Measurements from ENCODE around the gene CCDC142. TPM values are rescaled to one million over a fixed set of nuclear protein-coding genes. Genes with fewer than 3 reads are reported as not detected.

CCDC142 gene
- 10 to 100 TPM in 2 of 4 donors, 1 to 10 TPM in 2; 6.5 to 24.6 (median 14.5) TPM for total RNA-seq

DNA sequence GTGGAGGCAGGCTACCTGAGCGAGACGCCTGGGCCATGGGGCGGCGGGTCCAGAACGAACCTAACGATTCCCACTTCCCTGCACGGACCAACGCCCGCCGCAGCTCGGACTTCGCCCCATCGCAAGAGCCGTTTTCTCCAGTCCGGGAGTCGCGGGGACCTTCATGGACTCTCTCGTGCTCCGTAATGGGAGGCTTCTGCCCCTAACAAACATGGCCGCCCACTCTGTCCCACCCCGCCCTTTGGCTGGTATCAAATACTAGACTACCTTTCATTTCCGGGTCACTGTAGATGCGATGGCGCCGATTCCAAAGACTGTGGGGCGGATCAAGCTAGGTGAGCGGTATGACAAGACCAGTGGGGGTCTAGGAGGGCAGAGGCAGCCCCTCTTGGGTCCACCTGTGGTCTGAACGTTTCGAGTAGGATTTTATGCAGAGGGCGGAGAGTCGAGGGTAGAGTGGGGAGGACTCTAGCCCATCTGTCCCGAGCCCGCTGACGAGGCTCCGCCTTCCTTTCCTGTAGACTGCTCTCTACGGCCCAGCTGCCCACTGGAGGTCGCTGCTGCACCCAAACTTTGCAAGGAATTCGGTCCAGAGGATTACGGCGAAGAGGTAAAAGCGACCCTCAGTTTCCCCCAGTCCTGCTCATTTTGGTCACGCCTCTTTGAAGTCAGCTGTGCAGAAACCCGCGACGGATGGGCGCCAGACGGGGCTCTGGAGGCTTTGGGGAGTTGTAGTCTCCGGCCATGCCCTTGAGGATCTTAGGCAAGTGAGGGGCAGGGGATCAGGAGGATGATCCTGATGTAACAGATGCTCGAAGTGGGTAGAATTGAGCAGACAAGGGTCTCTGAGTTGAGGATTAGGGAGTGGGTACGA lies at the start of gene CCDC142, which contains the start of gene TTC31:
Gene CCDC142 (minus strand): TSS at position 198 of the 874 bp plus-strand sequence. CDS start 161 bp downstream, at position 37.
Gene TTC31 (plus strand): TSS at position 281 of the 874 bp plus-strand sequence. CDS start 15 bp downstream, at position 296.
- Histone ChIP-seq H3K4me1 (peaks cover 21 to 48% (median 24%) of the 10 kb centered on the region in 3 donors), H3K27me3 (no peaks in the 10 kb centered on the region), H3K4me3 (peak within 1 kb of the TSS; percentile 68 to 96 (median 84)), H3K9me3 (no peaks in the 10 kb centered on the region), H3K36me3 (peaks cover 0 to 63% (median 3%) of the 10 kb centered on the region in 3 donors), H3K27ac (peak within 1 kb of the TSS; percentile 88 to 97 (median 90))
- DNase-seq: peak; percentile 86
- WGBS, 2 donors: 0% methylated on average over 7 to 20 of the region's 50 CpGs
- TF ChIP-seq, protein P1, sequence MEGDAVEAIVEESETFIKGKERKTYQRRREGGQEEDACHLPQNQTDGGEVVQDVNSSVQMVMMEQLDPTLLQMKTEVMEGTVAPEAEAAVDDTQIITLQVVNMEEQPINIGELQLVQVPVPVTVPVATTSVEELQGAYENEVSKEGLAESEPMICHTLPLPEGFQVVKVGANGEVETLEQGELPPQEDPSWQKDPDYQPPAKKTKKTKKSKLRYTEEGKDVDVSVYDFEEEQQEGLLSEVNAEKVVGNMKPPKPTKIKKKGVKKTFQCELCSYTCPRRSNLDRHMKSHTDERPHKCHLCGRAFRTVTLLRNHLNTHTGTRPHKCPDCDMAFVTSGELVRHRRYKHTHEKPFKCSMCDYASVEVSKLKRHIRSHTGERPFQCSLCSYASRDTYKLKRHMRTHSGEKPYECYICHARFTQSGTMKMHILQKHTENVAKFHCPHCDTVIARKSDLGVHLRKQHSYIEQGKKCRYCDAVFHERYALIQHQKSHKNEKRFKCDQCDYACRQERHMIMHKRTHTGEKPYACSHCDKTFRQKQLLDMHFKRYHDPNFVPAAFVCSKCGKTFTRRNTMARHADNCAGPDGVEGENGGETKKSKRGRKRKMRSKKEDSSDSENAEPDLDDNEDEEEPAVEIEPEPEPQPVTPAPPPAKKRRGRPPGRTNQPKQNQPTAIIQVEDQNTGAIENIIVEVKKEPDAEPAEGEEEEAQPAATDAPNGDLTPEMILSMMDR (IDR thresholded peaks at IDR 0.05): peak; percentile 83 to 92 (median 87)
- peak in 1 of 4 donors; percentile 45 for TF ChIP-seq POLR2A (IDR thresholded peaks at IDR 0.05)
- intact Hi-C loops (cut with DNase I): loop anchor here (5.0 to 10.0 kb wide), 2 partner anchors 44 to 102 kb away; partner anchors contain the start of genes AUP1, DQX1 and HTRA2

GRCh38 chr2:74532222-74532621 lies 49.4 kb upstream of the CCDC142 start:
- H3K27ac ChIP-seq: no peak overlapping the region
- H3K4me3 ChIP-seq: no peak overlapping the region
- H3K36me3 ChIP-seq: peaks cover 0 to 28% (median 13%) of the 10 kb centered on the region in 3 donors
- no peaks in the 10 kb centered on the region for H3K9me3 ChIP-seq
- intact Hi-C loops (cut with DNase I): no loop called here
- DNase-seq: no peak
- H3K27me3 ChIP-seq: peaks cover 0 to 3% (median 0%) of the 10 kb centered on the region in 4 donors
- no peak for TF ChIP-seq POLR2A (IDR thresholded peaks at IDR 0.05)
- TF ChIP-seq, protein P1 (IDR thresholded peaks at IDR 0.05): peak in 4 of 6 experiments; percentile 7 to 46 (median 24)
- H3K4me1 ChIP-seq: peaks cover 18 to 44% (median 28%) of the 10 kb centered on the region in 3 donors

DNA sequence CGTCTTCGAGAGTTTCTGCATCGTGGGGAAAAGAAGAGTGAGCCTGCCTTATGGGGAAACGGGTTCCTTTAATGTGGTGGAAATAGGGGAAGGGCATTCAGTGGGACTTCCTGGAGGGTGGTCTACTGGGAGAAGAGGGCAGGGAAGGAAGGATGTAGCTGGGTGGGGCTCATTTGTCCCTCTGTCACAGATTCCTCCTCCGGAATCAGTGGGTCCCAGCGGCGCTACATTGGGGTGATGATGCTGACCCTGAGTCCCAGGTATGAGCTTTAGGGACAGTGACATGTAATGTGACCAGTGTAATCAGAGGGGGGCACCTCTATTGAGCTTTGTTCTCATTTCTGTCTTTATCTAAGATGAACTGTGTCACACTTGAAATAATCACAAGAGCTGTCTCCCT lies 48.9 kb upstream of the CCDC142 start:
- no peaks in the 10 kb centered on the region for H3K27me3 ChIP-seq
- TF ChIP-seq, protein P1 (IDR thresholded peaks at IDR 0.05): no peak
- TF ChIP-seq POLR2A (IDR thresholded peaks at IDR 0.05): no peak
- H3K27ac ChIP-seq: no peak overlapping the region
- peaks cover 2 to 34% (median 19%) of the 10 kb centered on the region in 3 donors for H3K36me3 ChIP-seq
- peaks cover 18 to 44% (median 28%) of the 10 kb centered on the region in 3 donors for H3K4me1 ChIP-seq
- intact Hi-C loops (cut with DNase I): no loop called here
- DNase-seq: no peak
- H3K9me3 ChIP-seq: no peaks in the 10 kb centered on the region
- no peak overlapping the region for H3K4me3 ChIP-seq
- WGBS, 2 donors: 52 to 84% methylated on average over 6 of the region's 7 CpGs

DNA sequence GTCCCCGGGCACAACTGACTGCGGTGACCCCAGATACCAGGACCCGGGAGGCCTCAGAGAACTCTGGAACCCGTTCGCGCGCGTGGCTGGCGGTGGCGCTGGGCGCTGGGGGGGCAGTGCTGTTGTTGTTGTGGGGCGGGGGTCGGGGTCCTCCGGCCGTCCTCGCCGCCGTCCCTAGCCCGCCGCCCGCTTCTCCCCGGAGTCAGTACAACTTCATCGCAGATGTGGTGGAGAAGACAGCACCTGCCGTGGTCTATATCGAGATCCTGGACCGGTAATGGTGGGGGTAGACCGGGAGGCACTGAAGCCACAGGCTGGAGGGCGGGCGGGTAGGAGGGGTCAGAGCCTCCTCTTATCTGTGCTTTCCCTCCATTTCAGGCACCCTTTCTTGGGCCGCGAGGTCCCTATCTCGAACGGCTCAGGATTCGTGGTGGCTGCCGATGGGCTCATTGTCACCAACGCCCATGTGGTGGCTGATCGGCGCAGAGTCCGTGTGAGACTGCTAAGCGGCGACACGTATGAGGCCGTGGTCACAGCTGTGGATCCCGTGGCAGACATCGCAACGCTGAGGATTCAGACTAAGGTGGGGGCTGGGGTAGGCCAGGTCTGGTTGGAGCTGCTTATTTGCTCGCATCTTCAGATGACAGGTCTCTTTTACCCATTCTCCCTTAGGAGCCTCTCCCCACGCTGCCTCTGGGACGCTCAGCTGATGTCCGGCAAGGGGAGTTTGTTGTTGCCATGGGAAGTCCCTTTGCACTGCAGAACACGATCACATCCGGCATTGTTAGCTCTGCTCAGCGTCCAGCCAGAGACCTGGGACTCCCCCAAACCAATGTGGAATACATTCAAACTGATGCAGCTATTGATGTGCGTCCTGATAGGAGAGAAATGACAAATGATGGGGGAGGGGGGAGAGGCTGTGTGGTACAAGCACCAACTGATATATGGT lies 47.7 kb upstream of the CCDC142 start:
- 2 to 17% methylated on average over 3 to 19 of the region's 54 CpGs for WGBS, 2 donors
- peaks cover 7 to 45% (median 21%) of the 10 kb centered on the region in 3 donors for H3K36me3 ChIP-seq
- peak overlapping the region; percentile 83 to 98 (median 90) for H3K4me3 ChIP-seq
- peaks cover 18 to 56% (median 28%) of the 10 kb centered on the region in 3 donors for H3K4me1 ChIP-seq
- intact Hi-C loops (cut with DNase I): no loop called here
- TF ChIP-seq POLR2A (IDR thresholded peaks at IDR 0.05): no peak
- TF ChIP-seq, protein P1 (IDR thresholded peaks at IDR 0.05): no peak
- DNase-seq: no peak
- no peaks in the 10 kb centered on the region for H3K9me3 ChIP-seq
- H3K27me3 ChIP-seq: no peaks in the 10 kb centered on the region
- peak overlapping the region; percentile 90 to 95 (median 91) for H3K27ac ChIP-seq
